ENCODE data around the gene SMIM3.

SMIM3 gene

DNA sequence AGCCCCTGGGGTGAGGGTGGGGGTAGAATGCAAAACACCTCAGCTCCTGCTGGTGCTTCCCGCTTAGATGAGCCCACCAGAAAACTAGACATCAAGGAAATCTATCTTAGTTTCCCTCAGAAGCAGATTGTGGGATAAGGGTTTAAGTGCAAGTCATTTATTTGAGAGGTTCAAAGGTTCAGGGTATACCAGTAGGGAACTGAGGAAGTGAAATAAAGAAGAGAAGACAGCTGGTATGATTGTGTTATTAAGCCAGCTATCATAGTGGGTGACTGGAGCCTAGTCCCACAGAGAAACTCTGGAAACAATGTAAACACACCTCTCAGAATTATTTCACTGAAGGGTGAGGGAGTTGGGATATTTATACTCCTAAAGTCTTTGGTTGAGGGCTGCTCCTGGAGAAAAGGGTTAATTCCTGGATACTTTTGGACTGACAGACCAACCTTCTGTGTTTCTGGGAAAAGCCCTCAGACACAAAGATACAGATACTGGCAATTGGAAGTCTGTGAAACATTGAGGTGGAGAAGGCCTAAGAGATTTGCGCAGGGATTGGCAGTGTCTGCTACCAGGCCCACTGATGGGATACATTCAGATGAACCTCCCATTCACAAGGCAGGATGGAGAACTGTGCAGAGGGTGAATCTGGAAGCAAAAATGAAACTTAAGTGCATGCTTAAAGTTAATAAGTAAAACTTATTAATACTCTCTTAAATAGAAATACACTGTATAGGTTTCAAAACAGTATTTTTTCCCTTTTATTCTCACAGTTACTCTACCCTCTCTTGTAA lies 13.4 kb upstream of the SMIM3 start:
- no peak for DNase-seq

GRCh38 chr5:150765799-150766169 lies 12.8 kb upstream of the SMIM3 start:
- no peak for DNase-seq

- DNase-seq, result no peak
Observed at GRCh38 chr5:150766251-150766650, 12.3 kb upstream of the SMIM3 start.

DNA sequence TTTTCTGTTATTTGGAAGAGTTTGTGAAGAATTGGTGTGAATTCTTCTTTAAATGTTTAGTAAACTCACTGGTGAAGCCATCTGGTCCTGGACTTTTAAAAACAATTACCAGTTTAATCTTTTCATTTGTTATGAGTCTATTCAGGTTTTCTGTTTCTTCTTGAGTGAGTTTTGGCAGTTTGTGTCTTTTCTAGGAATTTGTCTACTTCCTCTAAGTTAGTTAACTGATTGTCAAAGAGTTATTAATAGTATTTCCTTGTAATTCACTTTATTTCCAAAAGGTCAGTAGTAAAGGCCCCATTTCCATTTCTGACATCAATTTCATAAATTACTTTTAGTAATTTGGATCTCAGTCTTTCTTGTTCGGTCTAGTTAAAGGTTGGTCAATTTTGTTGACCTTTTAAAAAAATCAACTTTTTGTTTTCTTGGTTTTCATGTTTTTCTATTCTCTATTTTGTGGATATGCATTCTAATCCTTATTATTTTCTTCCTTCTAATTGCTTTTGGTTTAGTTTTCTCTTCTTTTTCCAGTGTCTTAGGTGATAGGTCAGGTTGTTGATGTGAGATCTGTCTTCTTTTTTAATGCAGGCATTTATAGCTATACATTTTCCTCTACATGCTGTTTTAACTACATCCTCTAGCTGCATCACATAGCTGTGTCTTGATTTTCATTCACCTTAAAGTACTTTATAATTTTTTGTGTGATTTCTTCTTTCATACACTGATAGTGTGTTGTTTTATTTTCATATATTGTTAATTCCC lies 7.3 kb upstream of the SMIM3 start:
- no peak for DNase-seq

DNA sequence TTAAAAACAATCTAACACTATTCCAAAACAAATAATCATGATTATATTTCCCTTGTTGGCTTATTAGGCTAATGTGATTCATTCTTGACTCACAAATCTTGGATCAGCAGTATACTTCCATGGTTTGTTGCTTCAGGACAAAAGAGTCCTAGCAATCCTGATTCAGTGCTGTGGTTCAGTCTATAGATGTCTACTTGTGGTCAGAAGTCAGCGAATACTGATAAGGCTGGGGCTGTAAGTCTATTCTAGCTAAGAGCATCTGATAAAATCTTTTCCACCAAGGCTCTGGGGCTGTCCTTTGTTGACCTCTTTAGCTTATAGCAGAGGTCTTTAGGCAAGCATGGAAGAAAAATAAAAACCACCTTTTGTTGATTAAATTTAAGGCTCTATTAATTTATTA lies 4.4 kb upstream of the SMIM3 start:
- DNase-seq, result no peak

DNA sequence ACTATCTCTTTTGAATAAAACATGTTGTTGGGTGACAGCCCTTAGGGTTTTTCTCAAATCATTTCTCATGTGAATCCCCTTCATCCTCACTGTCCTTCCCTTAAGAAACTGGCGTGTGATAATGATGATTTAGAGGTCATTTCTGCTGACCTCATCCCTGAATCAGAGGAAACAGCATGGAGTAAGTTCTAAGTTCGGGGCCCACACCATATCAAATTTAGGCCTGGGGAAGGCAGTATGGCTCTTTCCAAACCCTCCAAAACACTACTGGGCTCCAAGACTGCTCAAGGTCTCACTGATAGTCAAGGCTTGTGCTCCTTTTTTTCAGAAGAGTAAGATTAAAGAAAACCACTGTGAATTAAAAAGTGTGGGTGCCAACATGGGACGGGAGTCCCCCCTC lies 872 bp upstream of the SMIM3 start:
- DNase-seq, result no peak

GRCh38 chr5:150778088-150778516 lies 455 bp upstream of the SMIM3 start:
- no peak for DNase-seq

DNA sequence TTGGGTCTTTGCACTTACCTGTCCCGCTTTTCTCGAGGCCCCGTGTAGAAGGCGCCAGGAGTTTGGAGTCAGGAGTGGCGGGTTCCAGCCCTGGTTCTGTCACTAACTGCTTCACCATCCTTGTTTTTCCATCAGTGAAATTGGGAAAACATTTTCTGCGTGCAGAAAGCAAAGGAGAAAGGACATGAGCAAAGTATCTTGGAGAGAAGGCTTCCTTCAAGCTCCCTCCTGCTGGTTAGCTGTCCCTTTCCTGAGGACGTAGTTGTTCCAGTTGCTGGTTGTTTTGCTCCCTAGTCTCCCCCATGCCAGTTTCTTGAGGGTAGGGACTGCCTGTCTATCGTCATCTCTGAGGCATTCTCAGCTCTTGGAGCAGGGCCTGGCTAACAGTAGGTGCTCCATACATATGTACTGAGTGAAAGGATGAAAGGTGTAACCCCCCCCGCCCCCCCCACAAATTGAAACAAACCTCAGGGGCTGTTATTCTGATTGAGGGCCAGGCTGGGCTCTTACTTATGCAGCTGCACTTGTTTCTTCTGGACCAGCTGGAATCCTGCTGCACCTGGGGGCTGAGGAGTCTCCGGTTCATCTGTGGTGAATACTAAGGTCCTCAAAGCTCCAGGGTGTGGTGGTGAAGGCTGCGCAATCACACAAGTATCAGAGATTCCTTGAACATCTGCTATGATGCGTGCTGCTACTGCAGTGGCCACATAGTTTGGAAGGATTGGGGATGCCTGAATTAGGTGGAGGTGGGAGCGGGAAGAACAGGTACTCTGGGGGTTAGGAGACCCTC lies 1.0 kb downstream of the SMIM3 start:
- no peak for DNase-seq

GRCh38 chr5:150780187-150780692 lies 1.7 kb downstream of the SMIM3 start:
- no peak for DNase-seq

GRCh38 chr5:150780816-150781221 lies 2.3 kb downstream of the SMIM3 start:
- DNase-seq, result no peak

DNA sequence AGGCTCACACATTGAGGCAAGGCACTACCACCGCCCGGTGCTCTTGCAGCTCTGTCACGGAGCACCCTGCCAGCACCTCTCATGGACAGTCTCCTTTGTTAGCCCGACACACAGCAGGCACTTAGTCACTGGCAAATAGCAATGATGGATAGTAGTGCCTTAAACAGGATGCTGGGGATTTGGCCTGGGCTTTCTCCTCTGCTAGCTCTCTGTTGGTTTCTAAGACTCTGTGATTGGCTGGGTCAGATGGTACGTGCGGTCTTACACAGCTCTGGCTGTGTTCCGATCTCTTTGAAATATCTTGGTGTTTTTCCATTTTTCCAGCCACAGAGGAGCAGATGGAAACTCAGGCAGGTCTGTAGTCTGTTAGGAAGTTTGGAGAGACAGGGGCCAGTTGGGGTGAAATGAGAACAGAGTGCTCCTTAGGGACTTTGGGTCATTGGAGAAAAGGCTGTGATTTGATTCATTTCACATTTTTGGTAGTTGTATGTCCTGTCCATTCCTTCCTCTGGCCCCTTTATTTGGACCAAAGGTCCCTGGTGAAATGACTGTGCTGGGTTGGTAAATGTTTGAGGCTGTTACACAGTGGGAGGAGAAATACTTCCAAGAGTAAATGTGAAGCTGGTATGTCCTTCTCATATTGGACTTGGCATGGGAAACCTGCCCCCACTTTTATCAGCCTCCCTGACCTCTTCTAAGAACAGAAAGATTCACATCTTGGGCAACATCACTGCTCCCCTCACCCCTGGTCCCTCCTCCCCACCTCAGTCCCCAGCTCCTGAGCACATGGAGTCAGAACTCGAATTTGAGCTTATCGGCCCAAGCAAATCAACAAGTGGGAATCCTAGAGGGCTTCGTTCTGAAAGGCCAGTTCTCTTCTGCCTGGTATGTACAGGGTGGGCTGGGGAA lies 3.4 kb downstream of the SMIM3 start:
- DNase-seq, result no peak

DNA sequence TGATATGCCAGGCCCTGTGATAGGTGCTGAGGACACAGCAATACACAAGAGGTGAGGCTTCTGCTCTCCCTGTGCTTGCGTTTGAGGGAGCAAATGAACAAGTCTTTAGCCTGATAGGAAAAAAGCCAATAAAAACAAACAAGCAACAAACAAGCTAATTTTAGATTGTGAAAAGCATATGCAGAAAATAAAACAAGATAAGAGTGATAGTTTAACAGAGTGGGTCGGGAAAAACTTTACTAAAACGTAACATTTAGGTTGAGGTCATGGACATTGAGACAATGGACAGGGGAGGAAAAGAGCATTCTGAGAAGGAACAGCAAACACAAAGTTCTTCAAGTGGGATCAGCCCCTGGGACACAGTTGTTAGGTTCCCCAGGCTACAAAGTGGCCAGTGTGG lies 4.3 kb downstream of the SMIM3 start:
- DNase-seq, result no peak

DNA sequence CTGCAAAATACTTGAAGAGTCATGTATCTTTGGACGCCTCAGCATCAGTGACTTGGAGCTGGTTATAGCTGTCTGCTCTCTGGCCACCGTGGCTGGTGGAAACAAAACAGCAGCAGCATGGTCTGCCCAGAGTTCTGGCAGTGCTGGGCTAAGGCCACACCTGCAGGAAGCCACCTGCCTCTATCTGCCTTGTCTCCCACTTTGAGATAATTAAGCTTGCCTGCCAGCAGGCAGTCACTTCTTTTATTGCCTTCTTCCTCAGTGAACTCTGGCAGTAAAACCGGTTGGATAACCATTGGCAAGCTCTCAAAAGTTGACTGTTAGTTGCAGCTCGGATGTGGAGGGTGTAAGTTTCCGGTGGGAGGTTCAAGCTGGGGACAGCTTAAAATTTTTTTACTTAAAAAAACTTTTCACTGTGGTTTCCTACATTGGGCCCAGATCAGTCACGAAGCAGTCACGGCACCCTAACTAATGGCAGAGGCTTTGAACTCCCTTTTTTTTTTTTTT lies 4.9 kb downstream of the SMIM3 start:
- peak in 2 of 56 donors; percentile 4 to 5 for DNase-seq

DNA sequence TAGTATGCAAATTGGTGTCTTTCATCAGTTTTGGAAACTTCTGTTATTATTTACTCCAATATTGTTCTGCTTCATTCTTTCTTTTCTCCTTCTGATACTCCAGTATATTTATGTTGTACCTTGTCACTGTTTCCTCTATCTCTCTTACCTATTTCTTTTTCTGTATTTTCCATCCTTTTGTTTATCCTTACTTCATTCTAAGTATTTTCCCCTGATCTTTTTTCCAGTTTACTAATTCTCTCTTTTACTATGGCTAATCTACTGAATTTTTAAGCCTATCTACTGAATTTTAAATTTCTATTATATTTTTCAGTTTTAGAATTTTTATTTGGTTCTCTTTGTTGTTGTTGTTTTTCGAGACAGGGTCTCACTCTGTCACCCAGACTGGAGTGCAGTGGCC lies 7.4 kb downstream of the SMIM3 start:
- DNase-seq, result no peak

- DNase-seq, result no peak
Observed at GRCh38 chr5:150786876-150787275, 8.3 kb downstream of the SMIM3 start.

DNA sequence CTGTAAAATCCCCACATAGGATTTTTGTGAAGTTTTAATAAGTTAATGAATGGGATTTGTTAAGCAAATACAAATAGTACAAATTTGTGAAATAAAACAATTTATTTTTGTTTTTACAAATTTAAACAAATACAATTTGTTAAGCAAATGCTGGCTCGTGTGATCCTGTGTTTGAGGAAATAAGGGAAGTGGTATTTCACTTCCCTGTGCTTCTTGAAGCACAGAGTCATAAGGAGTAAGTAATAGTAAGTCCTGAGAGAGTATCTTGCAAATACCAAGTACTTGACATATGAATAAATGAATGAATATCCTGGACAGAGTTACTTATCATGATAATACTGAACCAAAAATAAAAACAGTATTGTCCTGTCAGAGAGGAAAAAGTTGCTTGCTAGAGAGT lies 9.1 kb downstream of the SMIM3 start:
- no peak for DNase-seq

- no peak for DNase-seq
Observed at GRCh38 chr5:150788977-150789376, 10.4 kb downstream of the SMIM3 start.

- DNase-seq, result no peak
Observed at GRCh38 chr5:150789450-150789849, 10.9 kb downstream of the SMIM3 start.

DNA sequence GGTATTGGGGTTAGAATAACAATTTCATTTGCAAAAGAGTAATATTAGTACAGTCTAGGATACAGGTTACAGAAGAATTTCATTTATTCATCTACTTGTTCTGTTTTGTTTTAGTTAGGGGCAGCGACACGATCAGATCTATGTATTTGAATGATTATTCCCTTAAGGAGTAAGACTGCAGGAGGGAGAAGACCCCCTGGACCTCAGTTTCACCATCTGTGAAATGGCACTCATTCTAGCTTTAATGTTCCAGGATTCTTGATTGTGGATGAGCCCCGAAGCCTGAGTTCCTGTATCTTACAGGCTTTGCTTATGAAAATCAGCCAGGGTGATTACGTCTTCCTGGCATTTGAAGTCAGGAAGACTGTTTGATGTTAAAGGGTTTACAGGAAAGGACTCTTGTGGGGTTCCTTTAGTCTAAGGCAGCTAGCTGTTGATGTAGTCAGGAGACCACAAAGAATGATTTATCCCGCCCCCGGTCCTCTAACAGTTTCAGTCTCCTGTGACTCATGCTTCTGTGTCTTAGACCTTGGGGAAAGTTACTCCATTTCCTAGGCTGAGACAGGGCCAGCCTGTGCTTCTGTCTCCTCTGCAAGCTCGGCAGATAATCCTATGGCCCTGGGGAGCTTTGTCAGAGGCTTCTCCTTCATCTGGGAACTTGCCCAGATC lies 11.5 kb downstream of the SMIM3 start:
- no peak for DNase-seq

DNA sequence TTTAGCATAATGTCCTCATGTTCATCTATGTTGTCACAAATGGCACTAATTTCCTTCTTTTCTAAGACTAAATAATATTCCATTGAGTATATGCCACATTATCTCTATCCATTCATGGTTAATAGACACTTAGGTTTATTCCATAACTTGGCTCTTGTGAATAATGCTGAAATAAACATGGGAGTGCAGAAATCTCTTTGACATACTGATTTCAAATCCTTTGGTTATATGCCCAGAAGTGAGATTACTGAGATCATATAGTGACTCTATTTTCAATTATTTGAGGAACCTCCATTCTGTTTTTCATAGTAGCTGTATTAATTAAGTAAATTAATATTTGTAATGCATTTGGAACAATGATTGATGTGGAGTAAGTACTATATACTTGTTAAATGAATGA lies 13.0 kb downstream of the SMIM3 start:
- no peak for DNase-seq

Data from nucleus accumbens (tissue), 56 donors.